TTC549 (cell line): Measurements from ENCODE around the gene NUDT8.
"Not testable (repeated sequence)": the region's sequence is repeated elsewhere in the genome, so short reads cannot be mapped to it uniquely, and the experiment has no call there.

Source experiments
- FAIRE-seq: peaks from 2 replicates; lab custom pipeline; 2012; peaks lifted over from hg19 to GRCh38; lab: Jason Lieb, UNC

NUDT8 gene

GRCh38 chr11:67611704-67612587 is 17.8 kb downstream of the NUDT8 start:
- FAIRE-seq = no peak

- no peak for FAIRE-seq
Observed at GRCh38 chr11:67611165-67611564, 18.6 kb downstream of the NUDT8 start.

GRCh38 chr11:67610302-67610868 is 19.4 kb downstream of the NUDT8 start:
- FAIRE-seq = no peak

DNA sequence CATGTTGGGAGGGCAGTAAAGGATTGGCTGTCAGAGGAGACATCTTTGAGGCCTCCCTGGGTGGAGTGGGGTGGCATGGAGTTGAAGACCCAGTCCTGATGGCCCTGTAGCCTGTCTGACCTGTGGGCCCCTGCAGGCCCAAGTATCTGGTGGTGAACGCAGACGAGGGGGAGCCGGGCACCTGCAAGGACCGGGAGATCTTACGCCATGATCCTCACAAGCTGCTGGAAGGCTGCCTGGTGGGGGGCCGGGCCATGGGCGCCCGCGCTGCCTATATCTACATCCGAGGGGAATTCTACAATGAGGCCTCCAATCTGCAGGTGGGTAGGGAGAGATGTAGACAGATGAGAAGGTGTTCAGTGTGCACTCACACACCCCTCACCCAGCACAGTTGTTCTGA is 20.4 kb downstream of the NUDT8 start:
- FAIRE-seq = no peak

DNA sequence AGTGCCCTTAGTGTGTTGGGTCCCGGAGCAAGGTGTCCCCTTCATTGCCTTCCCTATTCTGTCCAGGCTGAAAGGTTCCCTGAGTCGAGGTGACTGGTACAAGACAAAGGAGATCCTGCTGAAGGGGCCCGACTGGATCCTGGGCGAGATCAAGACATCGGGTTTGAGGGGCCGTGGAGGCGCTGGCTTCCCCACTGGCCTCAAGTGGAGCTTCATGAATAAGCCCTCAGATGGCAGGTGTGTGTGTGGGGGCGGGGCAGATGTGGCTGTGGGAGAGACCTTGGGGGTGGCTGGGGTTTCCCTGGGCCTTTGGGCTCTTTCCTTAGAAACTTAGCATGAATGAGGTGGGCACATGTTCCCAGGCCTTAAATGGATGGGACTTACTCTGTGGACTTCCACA is 21.3 kb downstream of the NUDT8 start:
- no peak for FAIRE-seq

GRCh38 chr11:67607507-67607906 is 22.2 kb downstream of the NUDT8 start:
- FAIRE-seq = no peak

GRCh38 chr11:67606492-67607295 is 23.0 kb downstream of the NUDT8 start, which contains the start of gene NDUFV1:
NDUFV1 (plus strand) TSS chr11:67606936; CDS start chr11:67607005, 69 bp downstream.
- FAIRE-seq = no peak

DNA sequence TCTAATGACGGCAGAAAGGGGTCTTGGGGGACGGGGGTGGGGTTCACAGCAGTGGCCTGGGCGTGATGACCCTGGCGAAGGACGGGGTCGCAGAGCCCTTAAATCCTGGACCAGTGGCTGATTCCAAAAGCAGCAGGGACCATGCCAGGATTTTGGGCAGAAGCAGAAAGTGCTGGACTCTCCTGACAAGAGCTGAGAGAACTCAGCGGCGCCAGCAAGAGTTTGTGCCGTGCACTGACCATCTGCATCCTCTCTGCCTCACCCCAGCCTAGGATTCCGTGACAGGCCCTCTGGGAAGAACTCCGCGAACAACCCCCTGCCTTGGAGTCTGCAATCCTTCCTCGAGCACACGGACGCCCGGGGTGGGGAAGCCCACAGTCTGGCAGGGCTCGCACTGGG is 23.6 kb downstream of the NUDT8 start:
- FAIRE-seq = no peak

DNA sequence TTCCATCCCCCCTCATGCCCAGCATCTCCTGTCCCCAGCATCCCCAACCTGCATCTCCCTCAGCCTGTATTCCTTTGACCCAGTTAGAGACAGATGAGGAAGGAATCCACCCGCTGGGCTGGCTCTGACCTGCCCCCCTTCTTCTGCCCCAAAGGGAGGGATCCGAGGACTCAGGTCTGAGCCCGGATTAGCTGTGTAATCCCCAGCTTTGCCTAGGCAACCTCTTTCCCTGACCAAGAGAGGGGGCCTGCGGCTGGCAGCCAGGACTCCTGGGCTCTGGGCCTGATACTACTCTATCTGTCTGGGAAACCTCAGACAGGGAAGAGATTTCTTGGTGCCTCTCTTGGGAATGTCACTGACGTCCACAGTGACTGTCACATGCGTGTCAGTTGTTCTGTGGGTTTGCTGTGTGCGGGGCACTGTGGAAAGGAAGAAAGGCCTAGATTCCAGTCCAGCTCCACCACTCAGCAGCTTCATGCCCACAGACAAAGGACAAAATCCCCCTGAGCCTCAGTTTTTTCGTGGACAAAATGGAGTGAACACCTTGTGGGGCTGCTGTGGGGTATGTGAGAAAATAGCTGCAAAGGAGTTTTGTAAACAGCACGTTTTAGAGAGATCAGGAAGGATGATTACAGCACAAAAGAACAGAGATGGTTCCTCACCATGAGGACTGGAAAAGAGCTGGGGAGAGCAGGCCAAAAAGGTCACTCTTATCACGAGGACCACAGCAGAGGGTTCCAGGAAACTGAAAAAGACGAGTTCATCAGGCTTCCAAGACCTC is 24.3 kb downstream of the NUDT8 start:
- no peak for FAIRE-seq

DNA sequence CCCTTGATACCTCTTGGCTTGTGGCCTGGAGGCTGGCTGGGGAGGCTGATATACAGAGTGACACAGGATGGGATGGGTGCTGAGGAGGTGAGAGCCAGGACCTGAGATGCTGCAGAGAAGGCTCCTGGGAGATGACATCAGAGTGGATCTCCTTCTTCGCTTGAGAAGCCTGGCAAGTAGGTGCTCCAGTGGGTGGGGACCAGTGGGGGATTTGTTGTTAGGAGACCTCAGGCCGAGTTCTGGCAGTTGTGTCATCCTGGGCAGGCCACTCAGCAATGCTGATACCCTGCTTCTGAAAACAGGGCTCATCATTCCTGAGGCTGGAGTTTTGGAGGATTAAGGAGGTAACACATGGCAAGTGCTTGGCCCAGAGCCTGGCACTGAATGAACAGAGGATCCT is 24.9 kb downstream of the NUDT8 start:
- no peak for FAIRE-seq

DNA sequence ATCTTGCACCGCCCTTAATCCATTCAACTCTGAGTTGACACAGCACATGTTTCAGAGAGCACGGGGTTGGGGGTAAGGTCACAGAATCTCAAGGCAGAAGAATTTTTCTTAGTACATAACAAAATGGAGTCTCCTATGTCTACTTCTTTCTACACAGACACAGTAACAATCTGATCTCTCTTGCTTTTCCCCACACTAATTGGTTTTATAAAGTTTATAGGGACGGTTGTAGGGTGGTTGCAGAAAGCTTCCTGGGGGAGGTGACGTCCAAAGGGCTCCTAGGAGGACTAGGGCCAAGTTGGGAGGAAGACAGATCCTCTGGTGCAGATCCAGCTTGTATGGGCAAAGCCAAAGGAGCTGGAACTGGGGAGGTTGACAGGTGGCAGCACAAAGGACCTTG is 25.6 kb downstream of the NUDT8 start:
- FAIRE-seq = not testable (repeated sequence)

DNA sequence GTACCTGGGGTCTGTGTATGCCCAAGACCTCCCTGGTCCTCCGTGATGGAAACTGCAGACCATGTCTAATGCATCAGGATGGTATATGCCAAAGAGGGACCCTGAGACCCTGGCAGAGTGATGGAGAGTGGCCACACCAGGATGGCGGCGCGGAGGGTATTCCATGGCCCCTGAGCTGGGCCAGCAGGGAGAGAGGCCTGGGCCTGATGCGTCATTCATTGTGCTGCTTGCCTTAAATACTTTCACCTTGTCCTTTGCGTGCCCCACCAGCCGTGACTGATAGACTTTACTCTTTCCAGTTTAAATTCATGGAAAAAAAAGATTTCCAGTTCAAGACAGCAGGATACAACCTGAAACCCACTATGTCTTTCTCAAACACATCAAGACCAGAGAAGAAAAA is 28.6 kb downstream of the NUDT8 start:
- no peak for FAIRE-seq

DNA sequence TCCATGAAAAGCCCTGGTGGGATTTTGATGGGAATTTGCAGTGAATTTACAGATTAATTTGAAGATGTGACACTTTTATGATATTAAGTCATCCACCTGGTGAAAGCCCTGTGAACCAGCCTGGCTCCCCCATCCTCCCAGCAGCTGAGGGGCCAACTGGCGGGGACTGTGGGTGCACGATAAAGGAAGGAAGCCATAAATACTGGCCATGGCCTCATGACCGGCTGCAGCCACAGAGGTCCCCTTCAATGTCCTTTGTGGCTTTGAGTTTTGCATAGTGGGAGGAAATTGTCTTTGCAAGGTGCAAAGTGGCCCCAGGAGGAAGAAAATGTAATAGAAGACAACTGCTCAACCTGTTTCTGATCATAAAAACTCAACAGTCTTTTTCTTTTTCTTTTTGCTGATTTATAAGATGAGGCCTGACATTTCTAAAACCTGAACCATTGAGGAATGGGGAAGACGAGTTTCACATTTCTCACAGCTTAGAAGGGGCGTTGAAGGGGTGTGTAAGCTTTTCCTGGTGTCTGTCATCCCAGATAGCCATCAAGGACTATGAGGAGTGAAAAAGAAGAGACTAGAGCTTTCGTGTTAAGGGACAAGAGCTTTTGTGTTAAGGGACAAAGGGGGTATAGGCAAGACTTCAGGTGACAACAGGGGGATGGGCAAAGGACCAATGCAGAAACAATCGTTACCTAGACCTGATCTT is 29.3 kb downstream of the NUDT8 start:
- FAIRE-seq = no peak

- no peak for FAIRE-seq
Observed at GRCh38 chr11:67599149-67599548, 30.6 kb downstream of the NUDT8 start.

DNA sequence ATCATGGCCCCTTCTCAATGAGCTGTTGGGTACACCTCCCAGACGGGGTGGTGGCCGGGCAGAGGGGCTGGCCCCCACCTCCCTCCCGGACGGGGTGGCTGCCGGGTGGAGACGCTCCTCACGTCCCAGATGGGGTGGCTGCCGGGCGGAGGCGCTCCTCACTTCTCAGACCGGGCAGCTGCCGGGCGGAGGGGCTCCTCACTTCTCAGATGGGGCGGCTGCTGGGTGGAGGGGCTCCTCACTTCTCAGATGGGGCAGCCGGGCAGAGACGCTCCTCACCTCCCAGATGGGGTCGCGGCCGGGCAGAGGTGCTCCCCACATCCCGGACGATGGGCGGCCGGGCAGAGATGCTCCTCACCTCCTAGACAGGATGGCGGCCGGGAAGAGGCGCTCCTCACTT is 31.8 kb downstream of the NUDT8 start:
- FAIRE-seq = not testable (repeated sequence)

- FAIRE-seq = not testable (repeated sequence)
Observed at GRCh38 chr11:67597458-67597857, 32.3 kb downstream of the NUDT8 start.

DNA sequence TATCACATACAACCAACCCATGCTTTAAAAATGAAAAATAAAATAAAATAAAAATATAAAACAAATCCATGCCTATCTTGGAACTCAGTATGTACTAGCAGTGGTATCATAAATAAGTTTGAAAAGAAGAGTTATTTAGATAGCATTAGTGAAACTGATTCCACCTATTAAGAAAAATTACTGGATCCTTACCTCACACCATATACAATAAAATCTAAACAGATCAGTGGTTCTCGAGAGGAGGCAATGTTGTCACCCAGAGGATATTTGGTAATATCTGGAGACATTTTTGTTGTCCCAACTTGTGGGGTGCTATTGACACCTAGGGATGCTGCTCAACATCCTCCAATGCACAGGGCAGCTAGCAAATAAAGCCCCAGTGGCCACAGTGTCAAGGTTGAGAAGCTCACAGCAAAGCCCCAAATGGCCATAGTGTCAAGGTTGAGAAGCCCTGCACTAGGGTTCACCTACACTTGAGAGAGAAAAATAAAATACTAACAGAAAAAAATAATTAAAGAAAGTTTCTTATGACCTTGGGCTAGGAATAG is 32.9 kb downstream of the NUDT8 start:
- no peak for FAIRE-seq

DNA sequence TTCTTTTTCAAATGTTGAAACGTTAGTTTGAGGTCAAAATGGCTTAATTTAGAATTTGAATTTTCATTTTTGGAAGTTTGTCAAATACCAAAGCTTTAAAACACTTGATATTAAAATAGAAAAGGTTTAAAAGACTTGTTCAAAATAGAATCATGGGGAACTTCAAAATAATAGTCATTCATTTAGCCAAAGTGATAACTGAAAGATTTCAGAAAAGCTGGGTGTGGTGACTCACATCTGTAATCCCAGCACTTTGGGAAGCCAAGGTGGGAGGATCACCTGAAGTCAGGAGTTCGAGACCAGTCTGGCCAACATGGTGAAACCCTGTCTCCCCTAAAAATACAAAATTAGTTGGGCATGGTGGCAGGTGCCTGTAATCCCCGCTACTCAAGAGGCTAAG is 35.3 kb downstream of the NUDT8 start:
- FAIRE-seq = no peak

DNA sequence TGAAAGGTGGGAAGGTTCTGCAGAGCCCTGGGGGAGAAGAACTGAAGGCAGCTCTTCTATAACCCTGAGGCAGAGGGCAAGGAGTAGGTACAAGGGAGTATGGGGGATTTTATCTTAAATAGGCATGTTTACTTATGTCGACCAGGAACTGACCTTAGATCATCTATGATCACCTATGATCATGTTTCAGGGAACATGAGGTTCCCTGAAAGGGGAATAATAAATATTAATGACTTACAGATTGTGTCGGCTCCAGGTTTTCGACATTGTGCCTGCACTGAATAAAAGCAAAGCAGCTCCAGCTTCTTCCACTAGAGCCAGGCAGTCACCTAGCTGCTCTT is 36.2 kb downstream of the NUDT8 start:
- no peak for FAIRE-seq

- FAIRE-seq = no peak
Observed at GRCh38 chr11:67592880-67593564, 36.7 kb downstream of the NUDT8 start.
